Astrocyte (in vitro differentiated cells and primary cell): ENCODE data around the gene SNTB2. TPM values are rescaled to one million over a fixed set of nuclear protein-coding genes. Genes with fewer than 3 reads are reported as not detected.

Source experiments
- DNase-seq: peaks from one replicate; pipeline ENCODE4 v3.0.0-alpha.2; 2010; ENCODE audit warnings: low read depth
- FAIRE-seq: peaks from 2 replicates; lab custom pipeline; 2011; peaks lifted over from hg19 to GRCh38; lab: Jason Lieb, UNC
- H2AFZ ChIP-seq: 2 replicates; pipeline ENCODE4 v1.6.0; 2012; ENCODE audit warnings: low read depth, low read length, inconsistent platforms
- H3K27ac ChIP-seq: 2 replicates; pipeline ENCODE4 v1.5.1; 2011; ENCODE audit warnings: low read depth, low read length, inconsistent platforms
- H3K27me3 ChIP-seq: 2 replicates; pipeline ENCODE4 v1.6.0; 2011; ENCODE audit warnings: low read length, inconsistent platforms; ENCODE audit not compliant: insufficient read depth
- H3K36me3 ChIP-seq: 2 replicates; pipeline ENCODE4 v1.5.1; 2011; ENCODE audit warnings: low read length, inconsistent platforms; ENCODE audit not compliant: insufficient read depth
- H3K4me1 ChIP-seq: 2 replicates; pipeline ENCODE4 v1.5.1; 2011; ENCODE audit warnings: low read length, inconsistent platforms; ENCODE audit not compliant: insufficient read depth
- H3K4me2 ChIP-seq: 2 replicates; pipeline ENCODE4 v1.6.0; 2012; ENCODE audit warnings: low read length, inconsistent platforms
- H3K4me3 ChIP-seq: 2 replicates; pipeline ENCODE4 v1.5.1; 2011; ENCODE audit warnings: low read depth, mild to moderate bottlenecking, low read length, inconsistent platforms; ENCODE audit not compliant: insufficient read depth
- H3K79me2 ChIP-seq: 2 replicates; pipeline ENCODE4 v1.6.0; 2012; ENCODE audit warnings: mild to moderate bottlenecking, low read length, inconsistent platforms; ENCODE audit not compliant: insufficient read depth
- H3K9ac ChIP-seq: 2 replicates; pipeline ENCODE4 v1.6.0; 2012; ENCODE audit warnings: mild to moderate bottlenecking, low read length, inconsistent platforms
- H3K9me3 ChIP-seq: 2 replicates; pipeline ENCODE4 v1.5.1; 2012; ENCODE audit warnings: low read depth, mild to moderate bottlenecking, low read length, inconsistent platforms; ENCODE audit not compliant: insufficient read depth
- H4K20me1 ChIP-seq: 2 replicates; pipeline ENCODE4 v1.6.0; 2012; ENCODE audit warnings: low read length, inconsistent platforms; ENCODE audit not compliant: insufficient read depth
- H3K27ac Mint-ChIP-seq: one replicate; pipeline ENCODE4 v1.8.0; 2021; ENCODE audit warnings: mild to moderate bottlenecking, mixed read lengths; ENCODE audit not compliant: unreplicated experiment
- H3K27me3 Mint-ChIP-seq: one replicate; pipeline ENCODE4 v1.8.0; 2021; ENCODE audit warnings: low read depth, mixed read lengths; ENCODE audit not compliant: unreplicated experiment
- H3K36me3 Mint-ChIP-seq: one replicate; pipeline ENCODE4 v1.8.0; 2021; ENCODE audit warnings: low read depth, mixed read lengths; ENCODE audit not compliant: unreplicated experiment
- H3K4me1 Mint-ChIP-seq: one replicate; pipeline ENCODE4 v1.8.0; 2021; ENCODE audit warnings: low read depth, mixed read lengths; ENCODE audit not compliant: unreplicated experiment
- H3K4me3 Mint-ChIP-seq: one replicate; pipeline ENCODE4 v1.8.0; 2021; ENCODE audit warnings: mild to moderate bottlenecking, moderate library complexity, mixed read lengths; ENCODE audit not compliant: unreplicated experiment
- H3K9me3 Mint-ChIP-seq: one replicate; pipeline ENCODE4 v1.8.0; 2021; ENCODE audit warnings: mild to moderate bottlenecking, mixed read lengths; ENCODE audit not compliant: unreplicated experiment
- EZH2 ChIP-seq: IDR thresholded peaks from 2 replicates; pipeline ENCODE4 v1.6.1; 2012; ENCODE audit warnings: mild to moderate bottlenecking, low read length, inconsistent platforms; ENCODE audit not compliant: insufficient read depth
- total RNA-seq: library from RNA; stranded (reverse); gene quantifications from 2 replicates; pipeline ENCODE4 v1.2.1, GENCODE V29; 2021
- TF ChIP-seq, protein P1 (sequence below): IDR thresholded peaks from 2 replicates; pipeline ENCODE4 v1.5.1; 2011; ENCODE audit warnings: low read depth, mild to moderate bottlenecking, inconsistent platforms, low read length, moderate library complexity; ENCODE audit not compliant: insufficient read depth

The SNTB2 gene
- total RNA-seq, 1 donor from 2014 or later, result 30.4 TPM

GRCh38 chr16:69141014-69141413, 46.0 kb upstream of the SNTB2 start:
- peak overlapping the region; percentile 23 for H3K27ac Mint-ChIP-seq
- H3K9me3 ChIP-seq, result no peaks in the 10 kb centered on the region
- no peak overlapping the region for H3K4me2 ChIP-seq
- no peaks in the 10 kb centered on the region for H3K4me1 Mint-ChIP-seq
- H3K36me3 Mint-ChIP-seq, result peaks cover 21% of the 10 kb centered on the region
- H3K9ac ChIP-seq, result no peak overlapping the region
- FAIRE-seq (no peak), DNase-seq (no peak)
- H3K27me3 ChIP-seq, result no peaks in the 10 kb centered on the region
- H3K4me1 ChIP-seq, result no peaks in the 10 kb centered on the region
- H3K4me3 Mint-ChIP-seq, result no peak overlapping the region
- no peaks in the 10 kb centered on the region for H3K9me3 Mint-ChIP-seq
- H4K20me1 ChIP-seq, result peaks cover 27% of the 10 kb centered on the region
- TF ChIP-seq, protein P1, sequence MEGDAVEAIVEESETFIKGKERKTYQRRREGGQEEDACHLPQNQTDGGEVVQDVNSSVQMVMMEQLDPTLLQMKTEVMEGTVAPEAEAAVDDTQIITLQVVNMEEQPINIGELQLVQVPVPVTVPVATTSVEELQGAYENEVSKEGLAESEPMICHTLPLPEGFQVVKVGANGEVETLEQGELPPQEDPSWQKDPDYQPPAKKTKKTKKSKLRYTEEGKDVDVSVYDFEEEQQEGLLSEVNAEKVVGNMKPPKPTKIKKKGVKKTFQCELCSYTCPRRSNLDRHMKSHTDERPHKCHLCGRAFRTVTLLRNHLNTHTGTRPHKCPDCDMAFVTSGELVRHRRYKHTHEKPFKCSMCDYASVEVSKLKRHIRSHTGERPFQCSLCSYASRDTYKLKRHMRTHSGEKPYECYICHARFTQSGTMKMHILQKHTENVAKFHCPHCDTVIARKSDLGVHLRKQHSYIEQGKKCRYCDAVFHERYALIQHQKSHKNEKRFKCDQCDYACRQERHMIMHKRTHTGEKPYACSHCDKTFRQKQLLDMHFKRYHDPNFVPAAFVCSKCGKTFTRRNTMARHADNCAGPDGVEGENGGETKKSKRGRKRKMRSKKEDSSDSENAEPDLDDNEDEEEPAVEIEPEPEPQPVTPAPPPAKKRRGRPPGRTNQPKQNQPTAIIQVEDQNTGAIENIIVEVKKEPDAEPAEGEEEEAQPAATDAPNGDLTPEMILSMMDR, result no peak
- TF ChIP-seq EZH2, result no peak
- no peak overlapping the region for H3K4me3 ChIP-seq
- peaks cover 43% of the 10 kb centered on the region for H3K79me2 ChIP-seq
- no peaks in the 10 kb centered on the region for H3K27me3 Mint-ChIP-seq
- no peak overlapping the region for H3K27ac ChIP-seq
- H2AFZ ChIP-seq, result no peak overlapping the region
- H3K36me3 ChIP-seq, result peaks cover 58% of the 10 kb centered on the region

DNA sequence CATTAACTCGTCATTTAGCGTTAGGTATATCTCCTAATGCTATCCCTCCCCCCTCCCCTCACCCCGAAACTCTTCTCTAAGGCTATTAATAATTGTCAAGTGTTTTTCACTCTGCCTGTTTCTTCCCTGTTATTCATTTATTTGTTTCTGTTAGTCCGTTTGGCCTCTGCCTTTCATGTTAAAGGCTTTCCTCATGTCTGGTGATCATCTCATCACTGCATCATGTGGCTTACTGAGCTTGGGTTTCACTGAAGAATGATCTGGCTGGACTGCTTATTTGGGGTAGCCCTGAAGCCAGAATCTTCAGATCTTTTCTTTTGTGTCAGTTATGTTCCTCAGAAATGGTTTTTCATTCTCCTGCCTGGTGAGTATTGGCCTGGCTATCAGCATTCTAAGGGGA, 45.0 kb upstream of the SNTB2 start:
- H4K20me1 ChIP-seq, result peaks cover 18% of the 10 kb centered on the region
- peak overlapping the region; percentile 9 for H3K4me3 Mint-ChIP-seq
- no peak overlapping the region for H2AFZ ChIP-seq
- no peaks in the 10 kb centered on the region for H3K9me3 Mint-ChIP-seq
- peaks cover 16% of the 10 kb centered on the region for H3K36me3 Mint-ChIP-seq
- no peak for FAIRE-seq
- peaks cover 56% of the 10 kb centered on the region for H3K36me3 ChIP-seq
- no peak overlapping the region for H3K4me3 ChIP-seq
- H3K27me3 Mint-ChIP-seq, result no peaks in the 10 kb centered on the region
- peaks cover 37% of the 10 kb centered on the region for H3K79me2 ChIP-seq
- no peaks in the 10 kb centered on the region for H3K9me3 ChIP-seq
- TF ChIP-seq, protein P1, result no peak
- no peak for TF ChIP-seq EZH2
- H3K4me2 ChIP-seq, result no peak overlapping the region
- H3K27me3 ChIP-seq, result no peaks in the 10 kb centered on the region
- no peak overlapping the region for H3K9ac ChIP-seq
- no peak overlapping the region for H3K27ac Mint-ChIP-seq
- H3K4me1 ChIP-seq, result no peaks in the 10 kb centered on the region
- no peak for DNase-seq
- H3K27ac ChIP-seq, result no peak overlapping the region
- no peaks in the 10 kb centered on the region for H3K4me1 Mint-ChIP-seq

GRCh38 chr16:69143116-69143515, 43.8 kb upstream of the SNTB2 start:
- Mint-ChIP-seq H3K27ac (no peak overlapping the region), H3K36me3 (peaks cover 12% of the 10 kb centered on the region), H3K4me1 (no peaks in the 10 kb centered on the region), H3K4me3 (no peak overlapping the region), H3K27me3 (no peaks in the 10 kb centered on the region), H3K9me3 (no peaks in the 10 kb centered on the region)
- Histone ChIP-seq H3K36me3 (peaks cover 46% of the 10 kb centered on the region), H2AFZ (no peak overlapping the region), H3K79me2 (peaks cover 36% of the 10 kb centered on the region), H3K4me2 (no peak overlapping the region), H3K9me3 (no peaks in the 10 kb centered on the region), H3K27ac (no peak overlapping the region), H4K20me1 (peaks cover 18% of the 10 kb centered on the region), H3K4me1 (no peaks in the 10 kb centered on the region), H3K4me3 (no peak overlapping the region), H3K27me3 (no peaks in the 10 kb centered on the region), H3K9ac (no peak overlapping the region)
- TF ChIP-seq EZH2, result no peak
- TF ChIP-seq, protein P1, result peak; percentile 8
- FAIRE-seq, result no peak
- no peak for DNase-seq
